HEK293 (cell line): ENCODE results near the gene ZBTB20.

Source experiments
- CTCF ChIA-PET: fragments of 350-600 bp; formaldehyde crosslinking; extraction: SDS; loops from one replicate; lab custom pipeline; 2021; ENCODE audit warnings: antibody characterized with exemption; lab: Yijun Ruan, JAX
- POLR2A ChIA-PET: fragments of 300-600 bp; formaldehyde crosslinking; extraction: SDS; loops from one replicate; lab custom pipeline; 2020; ENCODE audit warnings: antibody characterized with exemption, inconsistent platforms; lab: Yijun Ruan, JAX
- H3K27ac ChIP-seq: fragments of 200-500 bp; sonication (Bioruptor generic); 2 replicates; pipeline ENCODE4 v1.5.1; 2014; ENCODE audit warnings: low read depth, low read length, control low read depth, inconsistent platforms; ENCODE audit errors: extremely low read depth
- H3K36me3 ChIP-seq, 2 experiments: fragments of 200-500 bp in 1 of 2; sonication (Bioruptor generic) in 1 of 2; 1 replicate in 1 of 2; 2 replicates in 1 of 2; pipeline ENCODE4 v1.5.1; 2014 to 2017; ENCODE audit warnings: inconsistent platforms in 2 of 2, low read length in 2 of 2; ENCODE audit not compliant: control insufficient read depth in 2 of 2, insufficient read depth in 1 of 2
- H3K4me1 ChIP-seq: fragments of 200-500 bp; sonication (Bioruptor generic); 2 replicates; pipeline ENCODE4 v1.5.1; 2014; ENCODE audit warnings: mild to moderate bottlenecking, low read length, inconsistent platforms; ENCODE audit not compliant: control insufficient read depth, insufficient read depth
- H3K4me3 ChIP-seq: 2 replicates; pipeline ENCODE4 v1.5.1; 2011; ENCODE audit warnings: low read depth, mild to moderate bottlenecking, control low read depth, low read length, moderate library complexity
- H3K9me3 ChIP-seq: fragments of 200-500 bp; sonication (Bioruptor generic); 2 replicates; pipeline ENCODE4 v1.5.1; 2014; ENCODE audit warnings: low read depth, low read length, inconsistent platforms; ENCODE audit not compliant: control insufficient read depth, insufficient read depth
- INSM2 ChIP-seq: fragments of 450-650 bp; formaldehyde crosslinking; IDR thresholded peaks from 2 replicates; pipeline ENCODE4 v1.5.1; 2016; ENCODE audit warnings: missing biosample characterization, missing genetic modification characterization
- KLF16 ChIP-seq: fragments of 450-650 bp; formaldehyde crosslinking; IDR thresholded peaks from 2 replicates; pipeline ENCODE4 v1.5.1; 2017; ENCODE audit warnings: missing biosample characterization, missing genetic modification characterization
- MEIS1 ChIP-seq: sonication (generic); formaldehyde crosslinking; IDR thresholded peaks from 2 replicates; pipeline ENCODE4 v1.8.1; 2022; ENCODE audit warnings: missing genetic modification reagents, mild to moderate bottlenecking, borderline replicate concordance
- MZF1 ChIP-seq: fragments of 450-650 bp; formaldehyde crosslinking; IDR thresholded peaks from 2 replicates; pipeline ENCODE4 v1.5.1; 2017; ENCODE audit warnings: missing biosample characterization, missing genetic modification characterization, borderline replicate concordance
- OSR2 ChIP-seq: fragments of 450-650 bp; formaldehyde crosslinking; IDR thresholded peaks from 2 replicates; pipeline ENCODE4 v1.5.1; 2016; ENCODE audit warnings: missing biosample characterization, missing genetic modification characterization
- OVOL3 ChIP-seq: fragments of 450-650 bp; formaldehyde crosslinking; IDR thresholded peaks from 2 replicates; pipeline ENCODE4 v1.5.1; 2016; ENCODE audit warnings: missing biosample characterization, missing genetic modification characterization
- ZBTB1 ChIP-seq: fragments of 450-650 bp; formaldehyde crosslinking; IDR thresholded peaks from 2 replicates; pipeline ENCODE4 v1.5.1; 2016; ENCODE audit warnings: missing biosample characterization, missing genetic modification characterization
- ZNF114 ChIP-seq: fragments of 450-650 bp; formaldehyde crosslinking; IDR thresholded peaks from 2 replicates; pipeline ENCODE4 v1.5.0; 2017; ENCODE audit warnings: missing biosample characterization, missing genetic modification characterization
- ZNF132 ChIP-seq: fragments of 450-650 bp; formaldehyde crosslinking; IDR thresholded peaks from 2 replicates; pipeline ENCODE4 v1.5.1; 2017; ENCODE audit warnings: missing biosample characterization, missing genetic modification characterization, borderline replicate concordance
- ZNF133 ChIP-seq: fragments of 450-650 bp; formaldehyde crosslinking; IDR thresholded peaks from 2 replicates; pipeline ENCODE4 v1.5.1; 2016; ENCODE audit warnings: missing biosample characterization, missing genetic modification characterization
- ZNF19 ChIP-seq: fragments of 450-650 bp; formaldehyde crosslinking; IDR thresholded peaks from 2 replicates; pipeline ENCODE4; 2016; ENCODE audit warnings: missing biosample characterization, missing genetic modification characterization, low read depth
- ZNF2 ChIP-seq: fragments of 450-650 bp; formaldehyde crosslinking; IDR thresholded peaks from 2 replicates; pipeline ENCODE4 v1.5.1; 2016; ENCODE audit warnings: missing biosample characterization, missing genetic modification characterization
- ZNF202 ChIP-seq: fragments of 450-650 bp; formaldehyde crosslinking; IDR thresholded peaks from 2 replicates; pipeline ENCODE4 v1.5.1; 2016; ENCODE audit warnings: missing biosample characterization, missing genetic modification characterization, borderline replicate concordance
- ZNF211 ChIP-seq: fragments of 450-650 bp; formaldehyde crosslinking; IDR thresholded peaks from 2 replicates; pipeline ENCODE4 v1.5.1; 2016; ENCODE audit warnings: low read depth, missing biosample characterization, missing genetic modification characterization
- ZNF214 ChIP-seq: fragments of 450-650 bp; formaldehyde crosslinking; IDR thresholded peaks from 2 replicates; pipeline ENCODE4 v1.5.1; 2017; ENCODE audit warnings: missing biosample characterization, mild to moderate bottlenecking, missing genetic modification characterization, borderline replicate concordance
- ZNF221 ChIP-seq: fragments of 450-650 bp; formaldehyde crosslinking; IDR thresholded peaks from 2 replicates; pipeline ENCODE4 v1.5.1; 2017; ENCODE audit warnings: missing biosample characterization, missing genetic modification characterization, borderline replicate concordance
- ZNF292 ChIP-seq: fragments of 450-650 bp; formaldehyde crosslinking; IDR thresholded peaks from 2 replicates; pipeline ENCODE4 v1.5.1; 2016; ENCODE audit warnings: low read depth, missing biosample characterization, missing genetic modification characterization, borderline replicate concordance
- ZNF324 ChIP-seq: fragments of 450-650 bp; formaldehyde crosslinking; IDR thresholded peaks from 2 replicates; pipeline ENCODE4 v1.5.1; 2016; ENCODE audit warnings: missing biosample characterization, missing genetic modification characterization
- ZNF423 ChIP-seq: fragments of 450-650 bp; formaldehyde crosslinking; IDR thresholded peaks from 2 replicates; pipeline ENCODE4 v1.5.1; 2016; ENCODE audit warnings: missing biosample characterization, missing genetic modification characterization
- ZNF426 ChIP-seq: fragments of 450-650 bp; formaldehyde crosslinking; IDR thresholded peaks from 2 replicates; pipeline ENCODE4 v1.5.1; 2017; ENCODE audit warnings: missing biosample characterization, missing genetic modification characterization, mild to moderate bottlenecking, inconsistent platforms, moderate library complexity
- ZNF514 ChIP-seq: fragments of 450-650 bp; formaldehyde crosslinking; IDR thresholded peaks from 2 replicates; pipeline ENCODE4 v1.5.1; 2016; ENCODE audit warnings: missing biosample characterization, missing genetic modification characterization
- ZNF629 ChIP-seq: fragments of 450-650 bp; formaldehyde crosslinking; IDR thresholded peaks from 2 replicates; pipeline ENCODE4 v1.5.1; 2017; ENCODE audit warnings: missing biosample characterization, missing genetic modification characterization
- ZNF654 ChIP-seq: fragments of 450-650 bp; formaldehyde crosslinking; IDR thresholded peaks from 2 replicates; pipeline ENCODE4 v1.5.1; 2016; ENCODE audit warnings: low read depth, missing biosample characterization, missing genetic modification characterization
- TF ChIP-seq, protein P1 (sequence below): fragments of 450-650 bp; formaldehyde crosslinking; IDR thresholded peaks from 2 replicates; pipeline ENCODE4 v1.5.1; 2017; ENCODE audit warnings: missing biosample characterization, missing genetic modification characterization
- TF ChIP-seq, protein P2 (sequence below): fragments of 450-650 bp; formaldehyde crosslinking; IDR thresholded peaks from 2 replicates; pipeline ENCODE4 v1.5.1; 2016; ENCODE audit warnings: missing biosample characterization, missing genetic modification characterization
- TF ChIP-seq, protein P3 (sequence below): fragments of 450-650 bp; formaldehyde crosslinking; IDR thresholded peaks from 2 replicates; pipeline ENCODE4 v1.5.1; 2016; ENCODE audit warnings: missing biosample characterization, missing genetic modification characterization, low read depth
- TF ChIP-seq, protein P4 (sequence below): fragments of 450-650 bp; formaldehyde crosslinking; IDR thresholded peaks from 2 replicates; pipeline ENCODE4 v1.5.1; 2016; ENCODE audit warnings: missing biosample characterization, missing genetic modification characterization

The ZBTB20 gene

DNA sequence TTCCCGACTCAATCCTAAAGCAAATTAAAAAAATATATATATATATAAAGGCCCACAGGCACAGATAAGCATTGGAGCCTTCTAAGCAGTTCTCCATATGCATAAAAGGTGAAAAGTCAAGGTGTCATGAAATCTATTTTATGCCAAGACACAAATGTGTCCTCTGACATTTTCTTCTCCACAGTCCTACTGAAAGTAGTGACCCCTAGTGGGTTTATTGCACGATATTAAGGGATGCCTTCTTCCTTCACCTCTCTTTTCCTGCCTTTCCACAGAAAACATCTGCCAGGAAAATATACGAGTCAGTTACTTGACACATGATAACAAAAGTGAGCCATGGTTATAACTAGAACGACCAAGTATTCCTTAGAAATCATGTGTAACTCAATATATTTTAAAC is 550.1 kb downstream of the ZBTB20 start:
- Histone ChIP-seq H3K27ac (no peak overlapping the region), H3K4me3 (no peak overlapping the region), H3K9me3 (no peaks in the 10 kb centered on the region), H3K36me3 (no peaks in the 10 kb centered on the region), H3K4me1 (no peaks in the 10 kb centered on the region)
- TF ChIP-seq ZNF221 (tag by site-specific recombination) (no peak), ZNF202 (tag by site-specific recombination) (no peak), ZBTB1 (tag by site-specific recombination) (no peak), ZNF654 (no peak), ZNF324 (tag by site-specific recombination) (no peak), ZNF2 (tag by site-specific recombination) (no peak)
- TF ChIP-seq, protein P1, sequence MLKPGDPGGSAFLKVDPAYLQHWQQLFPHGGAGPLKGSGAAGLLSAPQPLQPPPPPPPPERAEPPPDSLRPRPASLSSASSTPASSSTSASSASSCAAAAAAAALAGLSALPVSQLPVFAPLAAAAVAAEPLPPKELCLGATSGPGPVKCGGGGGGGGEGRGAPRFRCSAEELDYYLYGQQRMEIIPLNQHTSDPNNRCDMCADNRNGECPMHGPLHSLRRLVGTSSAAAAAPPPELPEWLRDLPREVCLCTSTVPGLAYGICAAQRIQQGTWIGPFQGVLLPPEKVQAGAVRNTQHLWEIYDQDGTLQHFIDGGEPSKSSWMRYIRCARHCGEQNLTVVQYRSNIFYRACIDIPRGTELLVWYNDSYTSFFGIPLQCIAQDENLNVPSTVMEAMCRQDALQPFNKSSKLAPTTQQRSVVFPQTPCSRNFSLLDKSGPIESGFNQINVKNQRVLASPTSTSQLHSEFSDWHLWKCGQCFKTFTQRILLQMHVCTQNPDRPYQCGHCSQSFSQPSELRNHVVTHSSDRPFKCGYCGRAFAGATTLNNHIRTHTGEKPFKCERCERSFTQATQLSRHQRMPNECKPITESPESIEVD (tag by site-specific recombination), result no peak
- TF ChIP-seq, protein P2, sequence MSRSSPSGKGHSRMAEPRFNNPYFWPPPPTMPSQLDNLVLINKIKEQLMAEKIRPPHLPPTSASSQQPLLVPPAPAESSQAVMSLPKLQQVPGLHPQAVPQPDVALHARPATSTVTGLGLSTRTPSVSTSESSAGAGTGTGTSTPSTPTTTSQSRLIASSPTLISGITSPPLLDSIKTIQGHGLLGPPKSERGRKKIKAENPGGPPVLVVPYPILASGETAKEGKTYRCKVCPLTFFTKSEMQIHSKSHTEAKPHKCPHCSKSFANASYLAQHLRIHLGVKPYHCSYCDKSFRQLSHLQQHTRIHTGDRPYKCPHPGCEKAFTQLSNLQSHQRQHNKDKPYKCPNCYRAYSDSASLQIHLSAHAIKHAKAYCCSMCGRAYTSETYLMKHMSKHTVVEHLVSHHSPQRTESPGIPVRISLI (tag by site-specific recombination), result no peak
- ChIA-PET CTCF (interaction anchor here (0.7 kb wide), 1 partner anchor 215 kb away, joined by 3 read pairs; no protein-coding TSS in a partner anchor), POLR2A (no interaction called here)

DNA sequence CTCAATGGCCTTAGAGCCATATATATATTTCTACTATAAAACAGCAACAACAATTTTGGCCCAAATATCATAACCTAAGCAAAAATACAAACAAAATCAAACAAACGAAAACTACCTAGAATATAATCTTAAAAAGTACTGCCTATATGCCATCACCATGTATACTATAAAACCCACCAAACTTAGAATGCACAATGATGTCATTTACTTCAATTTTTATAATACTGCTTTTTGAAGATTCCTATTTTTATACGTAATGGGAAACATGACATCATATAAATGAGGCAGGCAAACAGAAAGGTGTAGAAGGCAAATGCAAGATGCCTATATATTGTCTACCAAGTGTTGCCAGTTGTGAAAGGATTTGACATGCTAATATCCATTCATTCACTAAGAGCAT is 550.9 kb downstream of the ZBTB20 start:
- Histone ChIP-seq H3K9me3 (no peaks in the 10 kb centered on the region), H3K27ac (no peak overlapping the region), H3K4me1 (no peaks in the 10 kb centered on the region), H3K4me3 (no peak overlapping the region), H3K36me3 (no peaks in the 10 kb centered on the region)
- ChIA-PET CTCF (no interaction called here), POLR2A (no interaction called here)
- TF ChIP-seq OVOL3 (tag by site-specific recombination) (no peak), ZNF211 (tag by site-specific recombination) (no peak), ZNF629 (no peak), ZNF133 (tag by site-specific recombination) (no peak)
- TF ChIP-seq, protein P3, sequence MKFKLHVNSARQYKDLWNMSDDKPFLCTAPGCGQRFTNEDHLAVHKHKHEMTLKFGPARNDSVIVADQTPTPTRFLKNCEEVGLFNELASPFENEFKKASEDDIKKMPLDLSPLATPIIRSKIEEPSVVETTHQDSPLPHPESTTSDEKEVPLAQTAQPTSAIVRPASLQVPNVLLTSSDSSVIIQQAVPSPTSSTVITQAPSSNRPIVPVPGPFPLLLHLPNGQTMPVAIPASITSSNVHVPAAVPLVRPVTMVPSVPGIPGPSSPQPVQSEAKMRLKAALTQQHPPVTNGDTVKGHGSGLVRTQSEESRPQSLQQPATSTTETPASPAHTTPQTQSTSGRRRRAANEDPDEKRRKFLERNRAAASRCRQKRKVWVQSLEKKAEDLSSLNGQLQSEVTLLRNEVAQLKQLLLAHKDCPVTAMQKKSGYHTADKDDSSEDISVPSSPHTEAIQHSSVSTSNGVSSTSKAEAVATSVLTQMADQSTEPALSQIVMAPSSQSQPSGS (tag by site-specific recombination), result peak; percentile 72

- no peak overlapping the region for H3K27ac ChIP-seq
- no peak for TF ChIP-seq ZNF214
- no peak for TF ChIP-seq MZF1 (tag by site-specific recombination)
- no peak for TF ChIP-seq ZNF19
- no peak for TF ChIP-seq INSM2 (tag by site-specific recombination)
- no peak for TF ChIP-seq ZNF426 (tag by site-specific recombination)
- TF ChIP-seq ZNF514 (tag by site-specific recombination), result no peak
- no peak for TF ChIP-seq ZNF423 (tag by site-specific recombination)
- TF ChIP-seq OSR2 (tag by site-specific recombination), result no peak
- no peak for TF ChIP-seq ZNF132 (tag by site-specific recombination)
- TF ChIP-seq ZNF114 (tag by site-specific recombination), result no peak
- TF ChIP-seq, protein P4, sequence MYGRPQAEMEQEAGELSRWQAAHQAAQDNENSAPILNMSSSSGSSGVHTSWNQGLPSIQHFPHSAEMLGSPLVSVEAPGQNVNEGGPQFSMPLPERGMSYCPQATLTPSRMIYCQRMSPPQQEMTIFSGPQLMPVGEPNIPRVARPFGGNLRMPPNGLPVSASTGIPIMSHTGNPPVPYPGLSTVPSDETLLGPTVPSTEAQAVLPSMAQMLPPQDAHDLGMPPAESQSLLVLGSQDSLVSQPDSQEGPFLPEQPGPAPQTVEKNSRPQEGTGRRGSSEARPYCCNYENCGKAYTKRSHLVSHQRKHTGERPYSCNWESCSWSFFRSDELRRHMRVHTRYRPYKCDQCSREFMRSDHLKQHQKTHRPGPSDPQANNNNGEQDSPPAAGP (tag by site-specific recombination), result no peak
- TF ChIP-seq MEIS1 (CRISPR knock-in tag), result no peak
- TF ChIP-seq KLF16, result no peak
- no peak for TF ChIP-seq ZNF292 (tag by site-specific recombination)
Observed at GRCh38 chr3:114595522-114596028, 551.5 kb downstream of the ZBTB20 start.

More at GRCh38 chr3:114595522-114596028, 551.5 kb downstream of the ZBTB20 start:
- H3K36me3 ChIP-seq, result no peaks in the 10 kb centered on the region
- H3K4me1 ChIP-seq, result no peaks in the 10 kb centered on the region
- no peaks in the 10 kb centered on the region for H3K9me3 ChIP-seq
- ChIA-PET CTCF (no interaction called here), POLR2A (no interaction called here)
- H3K4me3 ChIP-seq, result no peak overlapping the region
